Stomach (tissue), 4 donors: ENCODE data around the gene ENO3.
A peak's percentile ranks its signal among the peaks of the same experiment; 100 is the strongest.

Experiments used
- POLR2A ChIP-seq, 4 donors: fragments of 450-650 bp; IDR thresholded peaks; one replicate each; pipeline ENCODE4 v1.6.1; 2016; ENCODE audit warnings: antibody characterized with exemption in 4 of 4, control low read depth in 2 of 4, mild to moderate bottlenecking in 1 of 4, moderate library complexity in 1 of 4
- POLR2AphosphoS5 ChIP-seq, 3 donors: sonication (generic); formaldehyde crosslinking; IDR thresholded peaks; one replicate each; pipeline ENCODE4 v1.6.1; 2016; ENCODE audit warnings: antibody characterized with exemption in 3 of 3
- TF ChIP-seq, protein P1 (sequence below), 7 experiments: fragments of 450-650 bp in 4 of 7; fragments of 200-600 bp in 3 of 7; sonication (generic) in 3 of 7; IDR thresholded peaks; one replicate each; pipeline ENCODE4 v1.5.1; 2016 to 2019; ENCODE audit warnings: antibody characterized with exemption in 7 of 7, control low read depth in 2 of 7, mild to moderate bottlenecking in 1 of 7

DNA sequence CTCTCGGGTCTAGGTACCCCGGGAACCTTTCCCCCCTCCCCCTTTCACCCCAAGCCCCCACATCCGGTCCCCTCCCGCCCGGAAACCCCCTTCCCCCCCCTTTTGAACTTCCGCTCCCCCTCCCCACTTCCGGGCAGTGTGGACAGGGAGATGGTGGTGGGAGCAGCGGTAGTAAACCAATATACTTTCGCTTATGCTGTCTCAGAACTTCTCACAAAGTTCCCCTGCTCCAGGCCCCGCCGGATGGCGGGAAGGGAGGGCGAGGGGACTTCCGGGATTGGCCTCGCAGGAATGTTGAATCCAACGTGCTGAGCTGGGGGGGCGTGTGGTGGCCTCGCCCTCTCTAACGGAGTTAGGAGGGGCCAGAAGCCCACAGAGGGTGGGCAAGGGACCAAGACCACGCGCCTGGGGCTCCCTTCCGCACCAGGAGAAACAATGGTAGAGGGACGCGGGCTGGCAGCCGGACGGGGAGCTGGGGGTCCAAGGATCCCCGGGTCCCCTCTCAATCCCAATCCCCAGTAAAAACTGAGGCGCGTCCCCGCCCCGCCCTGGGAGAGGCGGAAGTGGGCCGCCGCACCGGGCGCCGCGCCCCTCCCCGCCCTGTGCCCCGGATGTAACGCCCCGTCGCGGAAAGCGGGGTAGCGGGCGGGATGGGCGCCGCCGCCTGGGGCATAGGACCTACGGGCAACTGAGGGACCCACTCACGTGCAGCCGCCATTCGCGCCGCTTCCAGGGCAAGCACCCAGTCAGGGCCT is 3.3 kb upstream of the ENO3 start:
- TF ChIP-seq POLR2A (IDR thresholded peaks at IDR 0.05) = no peak
- TF ChIP-seq, protein P1, sequence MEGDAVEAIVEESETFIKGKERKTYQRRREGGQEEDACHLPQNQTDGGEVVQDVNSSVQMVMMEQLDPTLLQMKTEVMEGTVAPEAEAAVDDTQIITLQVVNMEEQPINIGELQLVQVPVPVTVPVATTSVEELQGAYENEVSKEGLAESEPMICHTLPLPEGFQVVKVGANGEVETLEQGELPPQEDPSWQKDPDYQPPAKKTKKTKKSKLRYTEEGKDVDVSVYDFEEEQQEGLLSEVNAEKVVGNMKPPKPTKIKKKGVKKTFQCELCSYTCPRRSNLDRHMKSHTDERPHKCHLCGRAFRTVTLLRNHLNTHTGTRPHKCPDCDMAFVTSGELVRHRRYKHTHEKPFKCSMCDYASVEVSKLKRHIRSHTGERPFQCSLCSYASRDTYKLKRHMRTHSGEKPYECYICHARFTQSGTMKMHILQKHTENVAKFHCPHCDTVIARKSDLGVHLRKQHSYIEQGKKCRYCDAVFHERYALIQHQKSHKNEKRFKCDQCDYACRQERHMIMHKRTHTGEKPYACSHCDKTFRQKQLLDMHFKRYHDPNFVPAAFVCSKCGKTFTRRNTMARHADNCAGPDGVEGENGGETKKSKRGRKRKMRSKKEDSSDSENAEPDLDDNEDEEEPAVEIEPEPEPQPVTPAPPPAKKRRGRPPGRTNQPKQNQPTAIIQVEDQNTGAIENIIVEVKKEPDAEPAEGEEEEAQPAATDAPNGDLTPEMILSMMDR (IDR thresholded peaks at IDR 0.05) = no peak
- peak in 1 of 3 donors; percentile 15 for TF ChIP-seq POLR2AphosphoS5 (IDR thresholded peaks at IDR 0.05)
